Ascending aorta (tissue), 2 donors: Measurements from ENCODE around the gene AGAP1. TPM values are rescaled to one million over a fixed set of nuclear protein-coding genes. Genes with fewer than 3 reads are reported as not detected.

ENCODE experiments used
- DNase-seq, 2 donors: peaks; one replicate each; pipeline ENCODE4 v3.0.0-alpha.2; 2019; ENCODE audit warnings: low spot score in 2 of 2
- H3K27ac ChIP-seq, 2 donors: fragments of 200-600 bp; sonication (generic); one replicate each; pipeline ENCODE4 v1.5.1; 2016 to 2017; ENCODE audit warnings: mild to moderate bottlenecking in 1 of 2
- H3K27me3 ChIP-seq: fragments of 200-600 bp; sonication (generic); one replicate; pipeline ENCODE4 v1.5.1; 2017
- H3K36me3 ChIP-seq, 2 donors: fragments of 200-600 bp; sonication (generic); one replicate each; pipeline ENCODE4 v1.5.1; 2016
- H3K4me1 ChIP-seq, 2 donors: fragments of 200-600 bp; sonication (generic); one replicate each; pipeline ENCODE4 v1.5.1; 2016 to 2017; ENCODE audit warnings: mild to moderate bottlenecking in 1 of 2
- H3K4me3 ChIP-seq, 2 donors: fragments of 200-600 bp; sonication (generic); one replicate each; pipeline ENCODE4 v1.5.1; 2016 to 2017; ENCODE audit warnings: mild to moderate bottlenecking in 1 of 2
- H3K9me3 ChIP-seq, 2 donors: fragments of 200-600 bp; sonication (generic); one replicate each; pipeline ENCODE4 v1.5.1; 2016
- intact Hi-C: fragments of 100-400 bp; cut with DNase I; formaldehyde crosslinking; loops from one replicate; pipeline ENCODE4 v1.15.1; 2023
- total RNA-seq: library from RNA; depleted of rRNA; stranded (reverse); fragments of >200 nt; gene quantifications from one replicate; pipeline ENCODE4 v1.1.0, GENCODE V29; 2016
- TF ChIP-seq, protein P1 (sequence below), 3 experiments: fragments of 200-600 bp in 2 of 3; fragments of 450-650 bp in 1 of 3; sonication (generic) in 2 of 3; IDR thresholded peaks; one replicate each; pipeline ENCODE4 v1.5.1; 2016 to 2019; ENCODE audit warnings: antibody characterized with exemption in 3 of 3, mild to moderate bottlenecking in 1 of 3, moderate library complexity in 1 of 3

Gene AGAP1
- total RNA-seq, 1 donor from 2014 or later: 19.7 TPM

GRCh38 chr2:235564884-235565530 lies 71.2 kb downstream of the AGAP1 start:
- Histone ChIP-seq H3K4me3 (no peak overlapping the region), H3K9me3 (peaks cover 5% of the 10 kb centered on the region in 2 donors), H3K27me3 (no peaks in the 10 kb centered on the region), H3K27ac (no peak overlapping the region), H3K36me3 (no peaks in the 10 kb centered on the region), H3K4me1 (no peaks in the 10 kb centered on the region)
- DNase-seq: no peak
- TF ChIP-seq, protein P1, sequence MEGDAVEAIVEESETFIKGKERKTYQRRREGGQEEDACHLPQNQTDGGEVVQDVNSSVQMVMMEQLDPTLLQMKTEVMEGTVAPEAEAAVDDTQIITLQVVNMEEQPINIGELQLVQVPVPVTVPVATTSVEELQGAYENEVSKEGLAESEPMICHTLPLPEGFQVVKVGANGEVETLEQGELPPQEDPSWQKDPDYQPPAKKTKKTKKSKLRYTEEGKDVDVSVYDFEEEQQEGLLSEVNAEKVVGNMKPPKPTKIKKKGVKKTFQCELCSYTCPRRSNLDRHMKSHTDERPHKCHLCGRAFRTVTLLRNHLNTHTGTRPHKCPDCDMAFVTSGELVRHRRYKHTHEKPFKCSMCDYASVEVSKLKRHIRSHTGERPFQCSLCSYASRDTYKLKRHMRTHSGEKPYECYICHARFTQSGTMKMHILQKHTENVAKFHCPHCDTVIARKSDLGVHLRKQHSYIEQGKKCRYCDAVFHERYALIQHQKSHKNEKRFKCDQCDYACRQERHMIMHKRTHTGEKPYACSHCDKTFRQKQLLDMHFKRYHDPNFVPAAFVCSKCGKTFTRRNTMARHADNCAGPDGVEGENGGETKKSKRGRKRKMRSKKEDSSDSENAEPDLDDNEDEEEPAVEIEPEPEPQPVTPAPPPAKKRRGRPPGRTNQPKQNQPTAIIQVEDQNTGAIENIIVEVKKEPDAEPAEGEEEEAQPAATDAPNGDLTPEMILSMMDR (IDR thresholded peaks at IDR 0.05): no peak
- intact Hi-C loops: no loop called here

- no peaks in the 10 kb centered on the region for H3K4me1 ChIP-seq
- H3K36me3 ChIP-seq: no peaks in the 10 kb centered on the region
- intact Hi-C loops: no loop called here
- no peak for DNase-seq
- no peak overlapping the region for H3K27ac ChIP-seq
- no peaks in the 10 kb centered on the region for H3K27me3 ChIP-seq
- TF ChIP-seq, protein P1 (IDR thresholded peaks at IDR 0.05): no peak
- no peak overlapping the region for H3K4me3 ChIP-seq
- H3K9me3 ChIP-seq: peaks cover 5% of the 10 kb centered on the region in 2 donors
These were observed 72.6 kb downstream of the AGAP1 start for GRCh38 chr2:235566415-235566814.

DNA sequence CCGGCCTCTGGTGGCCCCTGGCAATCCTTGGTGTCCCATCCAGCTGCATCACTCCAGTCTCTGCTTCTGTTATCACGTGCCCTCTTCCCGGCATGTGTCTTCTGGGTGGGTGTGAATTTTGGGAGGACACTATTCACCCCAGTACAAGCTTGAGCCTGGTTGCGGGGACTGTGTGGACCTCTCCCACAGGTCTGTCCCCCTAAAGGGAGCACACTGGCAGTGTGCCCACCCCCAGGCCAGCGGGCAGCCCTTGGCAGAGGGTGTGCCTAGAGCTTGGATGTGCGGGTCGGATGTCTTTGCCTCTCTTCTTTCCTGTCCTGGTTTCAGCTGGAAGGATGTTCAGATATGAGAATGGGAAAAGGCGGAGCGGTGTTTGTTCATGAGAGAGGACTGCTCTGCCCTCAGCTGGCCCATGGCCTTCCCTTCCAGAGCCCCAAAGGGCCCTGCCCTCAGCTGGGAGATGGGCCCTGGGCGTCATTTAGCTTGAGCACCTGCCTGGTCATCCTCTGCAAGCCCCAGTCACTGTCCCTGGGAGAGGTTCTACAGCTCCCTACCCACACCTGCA lies 73.2 kb downstream of the AGAP1 start:
- no peak overlapping the region for H3K27ac ChIP-seq
- H3K4me3 ChIP-seq: no peak overlapping the region
- DNase-seq: no peak
- H3K9me3 ChIP-seq: peaks cover 5% of the 10 kb centered on the region in 2 donors
- TF ChIP-seq, protein P1 (IDR thresholded peaks at IDR 0.05): no peak
- no peaks in the 10 kb centered on the region for H3K36me3 ChIP-seq
- H3K27me3 ChIP-seq: no peaks in the 10 kb centered on the region
- intact Hi-C loops: no loop called here
- no peaks in the 10 kb centered on the region for H3K4me1 ChIP-seq

- intact Hi-C loops: no loop called here
These were observed 74.0 kb downstream of the AGAP1 start for GRCh38 chr2:235567842-235568241.

GRCh38 chr2:235568431-235568830 lies 74.6 kb downstream of the AGAP1 start:
- TF ChIP-seq, protein P1 (IDR thresholded peaks at IDR 0.05): no peak
- no peaks in the 10 kb centered on the region for H3K27me3 ChIP-seq
- no peaks in the 10 kb centered on the region for H3K36me3 ChIP-seq
- H3K4me3 ChIP-seq: no peak overlapping the region
- peaks cover 5% of the 10 kb centered on the region in 2 donors for H3K9me3 ChIP-seq
- no peaks in the 10 kb centered on the region for H3K4me1 ChIP-seq
- intact Hi-C loops: no loop called here
- no peak for DNase-seq
- no peak overlapping the region for H3K27ac ChIP-seq

More at GRCh38 chr2:235567842-235568241, 74.0 kb downstream of the AGAP1 start:
- Histone ChIP-seq H3K4me1 (no peaks in the 10 kb centered on the region), H3K27me3 (no peaks in the 10 kb centered on the region), H3K9me3 (peaks cover 5% of the 10 kb centered on the region in 2 donors), H3K36me3 (no peaks in the 10 kb centered on the region), H3K4me3 (no peak overlapping the region), H3K27ac (no peak overlapping the region)
- TF ChIP-seq, protein P1 (IDR thresholded peaks at IDR 0.05): no peak
- no peak for DNase-seq
